ENCODE results near the gene DCAF4. TPM values are rescaled to one million over a fixed set of nuclear protein-coding genes. Genes with fewer than 3 reads are reported as not detected.

The DCAF4 gene
- total and polyA plus RNA-seq, 2 donors (not counting 1 experiment from before 2014, with no cell fraction given), result 10.2 to 20.7 TPM

GRCh38 chr14:72980863-72981262 lies 54.6 kb downstream of the DCAF4 start:
- no peaks in the 10 kb centered on the region for H4K20me1 ChIP-seq (ENCODE audit: control insufficient read depth, extremely low read depth, insufficient read depth, low read length)
- H3K4me2 ChIP-seq (ENCODE audit: extremely low read depth, insufficient read depth, low read length), result no peak overlapping the region
- TF ChIP-seq CTCF (conservative IDR thresholded peaks at IDR 0.05 in 1 of 2, IDR thresholded peaks at IDR 0.05 in 1 of 2; ENCODE audit: low read depth in 1 of 2, low read length in 2 of 2) (no peak), EZH2 (IDR thresholded peaks at IDR 0.05; ENCODE audit: low read length, missing control alignments) (no peak)
- no peaks in the 10 kb centered on the region for H3K9me3 ChIP-seq (ENCODE audit: control insufficient read depth, insufficient read depth, low read depth, low read length)
- H3K36me3 ChIP-seq (ENCODE audit: control insufficient read depth, insufficient read depth, low read length), result no peaks in the 10 kb centered on the region
- no peak overlapping the region for H2AFZ ChIP-seq (ENCODE audit: low read length)
- no peak for DNase-seq (ENCODE audit: low read depth in 2 of 2)
- H3K4me1 ChIP-seq (ENCODE audit: control insufficient read depth, extremely low read depth, insufficient read depth, low read length), result no peaks in the 10 kb centered on the region
- H3K4me3 ChIP-seq (replicated peaks in 1 of 4; ENCODE audit: control extremely low read depth in 1 of 4, insufficient read depth in 1 of 4, low read depth in 3 of 4, low read length in 4 of 4), result no peak overlapping the region
- H3K27me3 ChIP-seq (ENCODE audit: control insufficient read depth, insufficient read depth, low read length), result no peaks in the 10 kb centered on the region
- H3K79me2 ChIP-seq (ENCODE audit: control insufficient read depth, insufficient read depth, low read length), result no peaks in the 10 kb centered on the region
- no peak overlapping the region for H3K9ac ChIP-seq (ENCODE audit: insufficient read depth, low read length)
- no peak overlapping the region for H3K27ac ChIP-seq (ENCODE audit: insufficient read depth, low read length)

DNA sequence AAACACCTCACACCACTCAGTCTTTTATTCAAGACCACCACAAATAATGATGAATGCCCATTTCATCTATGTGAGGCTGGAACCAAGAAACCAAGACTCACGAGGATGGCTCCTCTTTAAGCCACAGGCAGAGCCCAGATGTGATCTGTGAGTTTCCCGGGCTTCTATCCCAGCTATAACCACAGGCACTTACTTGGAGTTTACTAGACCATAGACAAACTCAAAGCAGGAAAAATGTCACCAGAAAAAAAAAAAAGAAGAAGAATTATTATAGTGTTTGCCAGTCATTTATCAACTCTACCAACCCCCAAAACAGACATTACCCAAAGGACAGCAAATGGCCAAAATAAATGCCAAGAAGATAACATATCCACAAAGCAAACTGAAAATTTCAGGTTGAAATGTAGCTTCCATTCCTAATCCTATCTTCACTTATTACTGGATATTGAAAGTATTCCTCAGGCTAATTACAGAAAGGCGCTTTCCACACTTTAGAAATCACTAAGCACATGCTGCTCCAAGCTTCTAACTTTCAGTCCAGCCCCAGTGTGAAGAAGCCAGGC lies 56.0 kb downstream of the DCAF4 start:
- TF ChIP-seq CTCF (conservative IDR thresholded peaks at IDR 0.05 in 1 of 2, IDR thresholded peaks at IDR 0.05 in 1 of 2; ENCODE audit: low read depth in 1 of 2, low read length in 2 of 2), result no peak
- no peak for TF ChIP-seq EZH2 (IDR thresholded peaks at IDR 0.05; ENCODE audit: low read length, missing control alignments)
- H4K20me1 ChIP-seq (ENCODE audit: control insufficient read depth, extremely low read depth, insufficient read depth, low read length), result no peaks in the 10 kb centered on the region
- no peak overlapping the region for H3K27ac ChIP-seq (ENCODE audit: insufficient read depth, low read length)

GRCh38 chr14:72986214-72986613 lies 60.0 kb downstream of the DCAF4 start:
- no peaks in the 10 kb centered on the region for H3K4me1 ChIP-seq (ENCODE audit: control insufficient read depth, extremely low read depth, insufficient read depth, low read length)
- H3K27ac ChIP-seq (ENCODE audit: insufficient read depth, low read length), result no peak overlapping the region
- H3K79me2 ChIP-seq (ENCODE audit: control insufficient read depth, insufficient read depth, low read length), result no peaks in the 10 kb centered on the region
- TF ChIP-seq EZH2 (IDR thresholded peaks at IDR 0.05; ENCODE audit: low read length, missing control alignments) (no peak), CTCF (conservative IDR thresholded peaks at IDR 0.05 in 1 of 2, IDR thresholded peaks at IDR 0.05 in 1 of 2; ENCODE audit: low read depth in 1 of 2, low read length in 2 of 2) (no peak)
- no peak overlapping the region for H3K4me3 ChIP-seq (replicated peaks in 1 of 4; ENCODE audit: control extremely low read depth in 1 of 4, insufficient read depth in 1 of 4, low read depth in 3 of 4, low read length in 4 of 4)
- H3K9ac ChIP-seq (ENCODE audit: insufficient read depth, low read length), result no peak overlapping the region
- H3K36me3 ChIP-seq (ENCODE audit: control insufficient read depth, insufficient read depth, low read length), result peaks cover 1% of the 10 kb centered on the region
- H2AFZ ChIP-seq (ENCODE audit: low read length), result no peak overlapping the region
- no peaks in the 10 kb centered on the region for H3K9me3 ChIP-seq (ENCODE audit: control insufficient read depth, insufficient read depth, low read depth, low read length)
- no peaks in the 10 kb centered on the region for H3K27me3 ChIP-seq (ENCODE audit: control insufficient read depth, insufficient read depth, low read length)
- no peaks in the 10 kb centered on the region for H4K20me1 ChIP-seq (ENCODE audit: control insufficient read depth, extremely low read depth, insufficient read depth, low read length)
- no peak overlapping the region for H3K4me2 ChIP-seq (ENCODE audit: extremely low read depth, insufficient read depth, low read length)
- DNase-seq (ENCODE audit: low read depth in 2 of 2), result no peak

More for the DNA sequence above, 56.0 kb downstream of the DCAF4 start:
- Histone ChIP-seq H3K4me2 (ENCODE audit: extremely low read depth, insufficient read depth, low read length) (no peak overlapping the region), H3K36me3 (ENCODE audit: control insufficient read depth, insufficient read depth, low read length) (no peaks in the 10 kb centered on the region), H3K79me2 (ENCODE audit: control insufficient read depth, insufficient read depth, low read length) (no peaks in the 10 kb centered on the region), H3K27me3 (ENCODE audit: control insufficient read depth, insufficient read depth, low read length) (no peaks in the 10 kb centered on the region), H2AFZ (ENCODE audit: low read length) (no peak overlapping the region), H3K4me3 (replicated peaks in 1 of 4; ENCODE audit: control extremely low read depth in 1 of 4, insufficient read depth in 1 of 4, low read depth in 3 of 4, low read length in 4 of 4) (no peak overlapping the region), H3K9ac (ENCODE audit: insufficient read depth, low read length) (no peak overlapping the region), H3K9me3 (ENCODE audit: control insufficient read depth, insufficient read depth, low read depth, low read length) (no peaks in the 10 kb centered on the region), H3K4me1 (ENCODE audit: control insufficient read depth, extremely low read depth, insufficient read depth, low read length) (no peaks in the 10 kb centered on the region)
- DNase-seq (ENCODE audit: low read depth in 2 of 2), result peak in 1 of 2 donors; percentile 43
